GM12801 (cell line): ENCODE measurements around the gene AOPEP.

Experiments used
- TF ChIP-seq, protein P1 (sequence below): IDR thresholded peaks from one replicate; pipeline ENCODE4 v1.5.1; 2011; ENCODE audit warnings: control low read depth; ENCODE audit not compliant: insufficient read length; ENCODE audit errors: extremely low read depth

Gene AOPEP

GRCh38 chr9:94961870-94962269 is 235.4 kb downstream of the AOPEP start:
- TF ChIP-seq, protein P1, sequence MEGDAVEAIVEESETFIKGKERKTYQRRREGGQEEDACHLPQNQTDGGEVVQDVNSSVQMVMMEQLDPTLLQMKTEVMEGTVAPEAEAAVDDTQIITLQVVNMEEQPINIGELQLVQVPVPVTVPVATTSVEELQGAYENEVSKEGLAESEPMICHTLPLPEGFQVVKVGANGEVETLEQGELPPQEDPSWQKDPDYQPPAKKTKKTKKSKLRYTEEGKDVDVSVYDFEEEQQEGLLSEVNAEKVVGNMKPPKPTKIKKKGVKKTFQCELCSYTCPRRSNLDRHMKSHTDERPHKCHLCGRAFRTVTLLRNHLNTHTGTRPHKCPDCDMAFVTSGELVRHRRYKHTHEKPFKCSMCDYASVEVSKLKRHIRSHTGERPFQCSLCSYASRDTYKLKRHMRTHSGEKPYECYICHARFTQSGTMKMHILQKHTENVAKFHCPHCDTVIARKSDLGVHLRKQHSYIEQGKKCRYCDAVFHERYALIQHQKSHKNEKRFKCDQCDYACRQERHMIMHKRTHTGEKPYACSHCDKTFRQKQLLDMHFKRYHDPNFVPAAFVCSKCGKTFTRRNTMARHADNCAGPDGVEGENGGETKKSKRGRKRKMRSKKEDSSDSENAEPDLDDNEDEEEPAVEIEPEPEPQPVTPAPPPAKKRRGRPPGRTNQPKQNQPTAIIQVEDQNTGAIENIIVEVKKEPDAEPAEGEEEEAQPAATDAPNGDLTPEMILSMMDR: no peak

DNA sequence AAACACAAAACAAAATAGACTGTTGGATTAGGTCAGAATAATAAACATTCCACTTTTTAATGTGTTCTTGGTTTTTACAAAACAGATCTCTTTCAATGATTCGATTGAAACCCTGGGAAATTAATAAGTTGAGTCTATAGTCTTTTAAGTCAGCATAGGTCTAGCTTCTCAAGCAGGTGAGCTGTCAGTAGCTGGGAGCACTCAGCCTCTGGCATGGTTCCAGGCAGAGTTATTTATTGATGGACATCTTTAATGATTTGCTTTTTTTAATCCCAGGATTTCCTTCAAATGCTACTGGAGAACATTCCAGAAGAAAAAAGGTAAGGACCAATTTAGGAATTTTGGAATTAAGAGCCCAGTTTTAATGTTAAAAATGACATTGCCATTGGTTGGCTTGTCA is 241.0 kb downstream of the AOPEP start:
- TF ChIP-seq, protein P1: no peak

- TF ChIP-seq, protein P1: no peak
Measured at GRCh38 chr9:94971378-94972131, 245.1 kb downstream of the AOPEP start.

- TF ChIP-seq, protein P1: no peak
Measured at GRCh38 chr9:94973451-94973941, 247.0 kb downstream of the AOPEP start.

DNA sequence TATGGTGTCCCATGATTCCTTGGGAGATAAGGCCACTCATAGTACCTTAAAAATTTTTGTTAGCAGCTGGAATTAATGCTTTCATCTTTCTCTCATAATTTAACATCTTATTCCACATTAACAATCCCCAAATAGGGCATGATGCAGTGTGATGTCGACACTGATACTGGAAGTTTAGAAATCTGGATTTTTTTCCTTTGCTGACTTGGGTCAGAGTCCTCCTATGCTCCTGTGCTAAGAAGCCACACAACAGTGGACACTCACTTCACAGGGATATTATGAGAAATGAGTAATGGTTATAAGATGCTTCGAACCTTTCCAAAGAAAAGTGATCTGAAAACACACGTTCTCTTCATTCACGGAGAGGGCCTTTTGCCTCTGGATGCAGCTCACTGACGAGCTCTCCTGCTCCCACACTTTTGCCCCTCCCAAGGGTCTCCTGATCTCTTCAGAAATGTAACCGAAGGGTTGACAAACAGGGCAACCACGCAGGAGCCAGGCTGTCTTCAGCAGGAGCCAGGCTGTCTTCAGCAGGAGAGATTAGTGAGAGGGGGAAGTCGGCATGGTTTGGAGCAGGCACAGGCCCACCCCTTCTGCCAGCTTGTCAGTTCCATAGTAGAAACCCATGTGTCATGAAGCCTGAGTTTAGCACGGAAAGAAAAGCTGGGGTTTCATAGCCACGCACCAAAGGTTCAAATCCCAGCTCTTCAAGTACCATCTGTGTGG is 247.8 kb downstream of the AOPEP start:
- TF ChIP-seq, protein P1: no peak

GRCh38 chr9:94975480-94975879 is 249.0 kb downstream of the AOPEP start:
- TF ChIP-seq, protein P1: no peak

DNA sequence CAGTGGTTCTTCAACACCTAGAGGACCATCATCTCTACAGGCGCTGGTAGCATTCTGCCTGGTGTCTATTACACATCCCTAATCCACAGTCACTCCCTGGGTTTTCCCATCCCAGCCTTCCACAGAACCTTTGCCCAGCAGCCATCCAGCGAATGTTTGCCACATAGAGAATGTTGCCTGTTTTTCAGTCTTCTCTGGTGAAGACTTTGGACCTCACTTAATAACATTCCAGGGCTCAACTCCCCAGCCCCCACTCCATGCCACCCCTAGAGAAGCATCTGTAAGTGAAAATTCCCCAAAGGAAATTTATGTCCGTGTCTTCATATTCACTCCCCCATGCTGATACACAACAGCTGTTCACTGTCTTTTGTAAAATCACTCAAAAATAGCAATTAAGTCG is 249.6 kb downstream of the AOPEP start:
- TF ChIP-seq, protein P1: no peak
